CD4-positive, alpha-beta T cell treated with Interleukin-17A for 4 hours (primary cell): ENCODE measurements around the gene FXR2.

Experiments
- DNase-seq: peaks from one replicate; pipeline ENCODE4 v3.0.0-alpha.2; 2020; ENCODE audit warnings: mixed read lengths

Gene FXR2

GRCh38 chr17:7544911-7545310 lies 69.8 kb downstream of the FXR2 start:
- DNase-seq, result no peak
